SK-N-SH treated with all-trans-retinoic acid at 6 μM for 48 hours (cell line): ENCODE data around the gene CEP295NL.

Experiments used
- ESRRG ChIP-seq: fragments of 250-450 bp; sonication (Bioruptor Pico); IDR thresholded peaks from 2 replicates; pipeline ENCODE4 v1.6.1; 2021; ENCODE audit warnings: mild to moderate bottlenecking
- ISL1 ChIP-seq: fragments of 250-450 bp; sonication (Bioruptor Pico); IDR thresholded peaks from 2 replicates; pipeline ENCODE4 v2.1.2; 2022; ENCODE audit warnings: mild to moderate bottlenecking, moderate library complexity
- OSR1 ChIP-seq: fragments of 250-450 bp; sonication (Bioruptor Pico); IDR thresholded peaks from 2 replicates; pipeline ENCODE4 v1.8.0; 2022; ENCODE audit warnings: moderate library complexity, mild to moderate bottlenecking, inconsistent platforms
- PPARA ChIP-seq: fragments of 250-450 bp; sonication (Bioruptor Pico); IDR thresholded peaks from 2 replicates; pipeline ENCODE4 v1.5.0; 2020; ENCODE audit warnings: mild to moderate bottlenecking, borderline replicate concordance
- RARB ChIP-seq: fragments of 250-450 bp; sonication (Bioruptor Pico); IDR thresholded peaks from 2 replicates; pipeline ENCODE4 v1.8.0; 2021; ENCODE audit warnings: mild to moderate bottlenecking, moderate library complexity
- TCF4 ChIP-seq: fragments of 250-450 bp; sonication (Bioruptor Pico); IDR thresholded peaks from 2 replicates; pipeline ENCODE4 v1.8.0; 2021; ENCODE audit warnings: mild to moderate bottlenecking, moderate library complexity, borderline replicate concordance
- TOX ChIP-seq: fragments of 250-450 bp; sonication (Bioruptor Pico); IDR thresholded peaks from 2 replicates; pipeline ENCODE4 v1.8.0; 2021; ENCODE audit warnings: mild to moderate bottlenecking, moderate library complexity, borderline replicate concordance
- ZFP3 ChIP-seq: fragments of 250-450 bp; sonication (Bioruptor Pico); IDR thresholded peaks from 2 replicates; pipeline ENCODE4 v1.5.0; 2020; ENCODE audit warnings: mild to moderate bottlenecking, moderate library complexity
- ZFP30 ChIP-seq: fragments of 450-650 bp; formaldehyde crosslinking; IDR thresholded peaks from 2 replicates; pipeline ENCODE4 v1.5.0; 2022; ENCODE audit warnings: mild to moderate bottlenecking, moderate library complexity
- ZNF565 ChIP-seq: fragments of 450-650 bp; formaldehyde crosslinking; conservative IDR thresholded peaks from 2 replicates; pipeline ENCODE4 v1.5.0; 2020; ENCODE audit warnings: low read depth, mild to moderate bottlenecking, moderate library complexity
- TF ChIP-seq, protein P1 (sequence below): fragments of 250-450 bp; sonication (Bioruptor Pico); IDR thresholded peaks from 2 replicates; pipeline ENCODE4 v1.5.1; 2021; ENCODE audit warnings: mild to moderate bottlenecking, moderate library complexity
- TF ChIP-seq, protein P2 (sequence below): fragments of 250-450 bp; sonication (Bioruptor Pico); IDR thresholded peaks from 2 replicates; pipeline ENCODE4 v1.8.0; 2020; ENCODE audit warnings: mild to moderate bottlenecking, moderate library complexity, borderline replicate concordance
- TF ChIP-seq, protein P3 (sequence below): fragments of 250-450 bp; sonication (Bioruptor Pico); IDR thresholded peaks from 2 replicates; pipeline ENCODE4 v1.8.0; 2021; ENCODE audit warnings: low read depth, mild to moderate bottlenecking, moderate library complexity, borderline replicate concordance

GRCh38 chr17:78925662-78926555 is 22.9 kb upstream of the CEP295NL start:
- TF ChIP-seq ESRRG (CRISPR knock-in tag), result no peak
- no peak for TF ChIP-seq ZFP3
- TF ChIP-seq ISL1, result no peak
- TF ChIP-seq ZFP30, result no peak
- TF ChIP-seq PPARA (CRISPR knock-in tag), result no peak
- TF ChIP-seq RARB (CRISPR knock-in tag), result no peak
- no peak for TF ChIP-seq ZNF565 (CRISPR knock-in tag)
- no peak for TF ChIP-seq TOX (CRISPR knock-in tag)
- TF ChIP-seq, protein P1, sequence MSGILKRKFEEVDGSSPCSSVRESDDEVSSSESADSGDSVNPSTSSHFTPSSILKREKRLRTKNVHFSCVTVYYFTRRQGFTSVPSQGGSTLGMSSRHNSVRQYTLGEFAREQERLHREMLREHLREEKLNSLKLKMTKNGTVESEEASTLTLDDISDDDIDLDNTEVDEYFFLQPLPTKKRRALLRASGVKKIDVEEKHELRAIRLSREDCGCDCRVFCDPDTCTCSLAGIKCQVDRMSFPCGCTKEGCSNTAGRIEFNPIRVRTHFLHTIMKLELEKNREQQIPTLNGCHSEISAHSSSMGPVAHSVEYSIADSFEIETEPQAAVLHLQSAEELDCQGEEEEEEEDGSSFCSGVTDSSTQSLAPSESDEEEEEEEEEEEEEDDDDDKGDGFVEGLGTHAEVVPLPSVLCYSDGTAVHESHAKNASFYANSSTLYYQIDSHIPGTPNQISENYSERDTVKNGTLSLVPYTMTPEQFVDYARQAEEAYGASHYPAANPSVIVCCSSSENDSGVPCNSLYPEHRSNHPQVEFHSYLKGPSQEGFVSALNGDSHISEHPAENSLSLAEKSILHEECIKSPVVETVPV (CRISPR knock-in tag), result no peak
- TF ChIP-seq, protein P2, sequence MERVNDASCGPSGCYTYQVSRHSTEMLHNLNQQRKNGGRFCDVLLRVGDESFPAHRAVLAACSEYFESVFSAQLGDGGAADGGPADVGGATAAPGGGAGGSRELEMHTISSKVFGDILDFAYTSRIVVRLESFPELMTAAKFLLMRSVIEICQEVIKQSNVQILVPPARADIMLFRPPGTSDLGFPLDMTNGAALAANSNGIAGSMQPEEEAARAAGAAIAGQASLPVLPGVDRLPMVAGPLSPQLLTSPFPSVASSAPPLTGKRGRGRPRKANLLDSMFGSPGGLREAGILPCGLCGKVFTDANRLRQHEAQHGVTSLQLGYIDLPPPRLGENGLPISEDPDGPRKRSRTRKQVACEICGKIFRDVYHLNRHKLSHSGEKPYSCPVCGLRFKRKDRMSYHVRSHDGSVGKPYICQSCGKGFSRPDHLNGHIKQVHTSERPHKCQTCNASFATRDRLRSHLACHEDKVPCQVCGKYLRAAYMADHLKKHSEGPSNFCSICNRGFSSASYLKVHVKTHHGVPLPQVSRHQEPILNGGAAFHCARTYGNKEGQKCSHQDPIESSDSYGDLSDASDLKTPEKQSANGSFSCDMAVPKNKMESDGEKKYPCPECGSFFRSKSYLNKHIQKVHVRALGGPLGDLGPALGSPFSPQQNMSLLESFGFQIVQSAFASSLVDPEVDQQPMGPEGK, result no peak
- TF ChIP-seq, protein P3, sequence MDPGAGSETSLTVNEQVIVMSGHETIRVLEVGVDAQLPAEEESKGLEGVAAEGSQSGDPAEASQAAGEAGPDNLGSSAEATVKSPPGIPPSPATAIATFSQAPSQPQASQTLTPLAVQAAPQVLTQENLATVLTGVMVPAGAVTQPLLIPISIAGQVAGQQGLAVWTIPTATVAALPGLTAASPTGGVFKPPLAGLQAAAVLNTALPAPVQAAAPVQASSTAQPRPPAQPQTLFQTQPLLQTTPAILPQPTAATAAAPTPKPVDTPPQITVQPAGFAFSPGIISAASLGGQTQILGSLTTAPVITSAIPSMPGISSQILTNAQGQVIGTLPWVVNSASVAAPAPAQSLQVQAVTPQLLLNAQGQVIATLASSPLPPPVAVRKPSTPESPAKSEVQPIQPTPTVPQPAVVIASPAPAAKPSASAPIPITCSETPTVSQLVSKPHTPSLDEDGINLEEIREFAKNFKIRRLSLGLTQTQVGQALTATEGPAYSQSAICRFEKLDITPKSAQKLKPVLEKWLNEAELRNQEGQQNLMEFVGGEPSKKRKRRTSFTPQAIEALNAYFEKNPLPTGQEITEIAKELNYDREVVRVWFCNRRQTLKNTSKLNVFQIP (CRISPR knock-in tag), result no peak
- TF ChIP-seq TCF4 (CRISPR knock-in tag), result no peak
- no peak for TF ChIP-seq OSR1
